Endothelial cell of umbilical vein (primary cell): ENCODE data around the gene OPN1SW. TPM values are rescaled to one million over a fixed set of nuclear protein-coding genes. Genes with fewer than 3 reads are reported as not detected.

Experiments
- BruUV-seq: library from RNA; stranded (reverse); fragments of 400-500 nt; replicated peaks from 2 replicates; lab custom pipeline; 2021; lab: Mats Ljungman, UMichigan
- CTCF ChIA-PET: fragments of 300-600, 350-600 bp; sonication (Branson Sonifier 250); formaldehyde crosslinking; loops from one replicate; lab custom pipeline; 2021; ENCODE audit warnings: antibody characterized with exemption, inconsistent platforms; lab: Charles Lee
- POLR2A ChIA-PET: fragments of 300-600, 350-600 bp; sonication (Branson Sonifier 250); formaldehyde crosslinking; loops from one replicate; lab custom pipeline; 2021; ENCODE audit warnings: antibody characterized with exemption, inconsistent platforms; lab: Charles Lee
- DNase-seq: peaks from one replicate; pipeline ENCODE4 v3.0.0-alpha.2; 2011; ENCODE audit warnings: low read depth, low spot score
- FAIRE-seq: peaks from 2 replicates; lab custom pipeline; 2011; peaks lifted over from hg19 to GRCh38; lab: Jason Lieb, UNC
- H2AFZ ChIP-seq: 2 replicates; pipeline ENCODE4 v1.6.0; 2012; ENCODE audit warnings: low read depth, low read length, control low read depth, inconsistent platforms
- H3K27ac ChIP-seq: 2 replicates; pipeline ENCODE4 v1.5.1; 2011; ENCODE audit warnings: low read depth, mild to moderate bottlenecking, control low read depth, low read length, moderate library complexity; ENCODE audit not compliant: insufficient read depth
- H3K27me3 ChIP-seq, 2 experiments: 2 replicates each; pipeline versions ENCODE4 v1.6.0 to v1.6.1; 2011; ENCODE audit warnings: low read length in 2 of 2, mixed read lengths in 1 of 2; ENCODE audit not compliant: control insufficient read depth in 2 of 2, insufficient read depth in 2 of 2
- H3K36me3 ChIP-seq, 2 experiments: 2 replicates in 1 of 2; 3 replicates in 1 of 2; pipeline ENCODE4 v1.5.1; 2011; ENCODE audit warnings: low read length in 2 of 2, mild to moderate bottlenecking in 1 of 2, moderate library complexity in 1 of 2; ENCODE audit not compliant: control insufficient read depth in 2 of 2, insufficient read depth in 2 of 2; ENCODE audit errors: extremely low read depth in 1 of 2
- H3K4me1 ChIP-seq: 3 replicates; pipeline ENCODE4 v1.5.1; 2011; ENCODE audit warnings: mild to moderate bottlenecking, low read length; ENCODE audit not compliant: control insufficient read depth, insufficient read depth; ENCODE audit errors: extremely low read depth
- H3K4me2 ChIP-seq: 2 replicates; pipeline ENCODE4 v1.6.1; 2011; ENCODE audit warnings: low read length, control low read depth, mixed read lengths; ENCODE audit not compliant: insufficient read depth
- H3K4me3 ChIP-seq, 3 experiments: fragments of 200-600 bp in 1 of 3; sonication (generic), shearing (Covaris generic) in 1 of 3; replicated peaks in 1 of 3; 2 replicates each; pipeline ENCODE4 v1.5.1; 2011 to 2016; ENCODE audit warnings: control low read depth in 3 of 3, low read length in 3 of 3, mild to moderate bottlenecking in 2 of 3, inconsistent platforms in 1 of 3, low read depth in 1 of 3, moderate library complexity in 1 of 3; ENCODE audit not compliant: insufficient read depth in 1 of 3
- H3K79me2 ChIP-seq: 2 replicates; pipeline ENCODE4 v1.6.0; 2012; ENCODE audit warnings: low read length, inconsistent platforms; ENCODE audit not compliant: control insufficient read depth, insufficient read depth
- H3K9ac ChIP-seq: replicated peaks from 2 replicates; pipeline ENCODE3; 2011; ENCODE audit warnings: low read length, control low read depth; ENCODE audit not compliant: insufficient read depth; ENCODE audit errors: extremely low read depth
- H3K9me1 ChIP-seq: replicated peaks from 3 replicates; pipeline ENCODE4 v1.6.0; 2011; ENCODE audit warnings: mild to moderate bottlenecking, low read length; ENCODE audit not compliant: control insufficient read depth, insufficient read depth; ENCODE audit errors: extremely low read depth
- H3K9me3 ChIP-seq: replicated peaks from 2 replicates; pipeline ENCODE4 v1.5.1; 2012; ENCODE audit warnings: low read length, inconsistent platforms; ENCODE audit not compliant: control insufficient read depth, insufficient read depth
- H4K20me1 ChIP-seq: replicated peaks from 2 replicates; pipeline ENCODE3; 2011; ENCODE audit warnings: mild to moderate bottlenecking, low read length; ENCODE audit not compliant: control insufficient read depth, insufficient read depth; ENCODE audit errors: extremely low read depth
- EZH2 ChIP-seq: IDR thresholded peaks from 2 replicates; pipeline ENCODE4 v1.6.1; 2012; ENCODE audit warnings: borderline replicate concordance, low read depth, mild to moderate bottlenecking, moderate library complexity, low read length, inconsistent platforms; ENCODE audit not compliant: severe bottlenecking
- FOS ChIP-seq: IDR thresholded peaks from 2 replicates; pipeline ENCODE4 v1.6.1; 2011; ENCODE audit warnings: mild to moderate bottlenecking, low read length, moderate library complexity, borderline replicate concordance; ENCODE audit not compliant: insufficient read depth
- GATA2 ChIP-seq: IDR thresholded peaks from 2 replicates; pipeline ENCODE4 v1.7.0; 2011; ENCODE audit warnings: low read depth, mild to moderate bottlenecking, moderate library complexity, mixed read lengths, low read length; ENCODE audit not compliant: insufficient read length, insufficient read depth
- JUN ChIP-seq: IDR thresholded peaks from 2 replicates; pipeline ENCODE4 v1.6.1; 2011; ENCODE audit warnings: borderline replicate concordance, low read depth; ENCODE audit not compliant: insufficient read length, insufficient read depth
- MYC ChIP-seq: IDR thresholded peaks from one replicate; pipeline ENCODE4 v1.6.1; 2011; ENCODE audit warnings: mild to moderate bottlenecking, low read depth, low read length
- POLR2A ChIP-seq: IDR thresholded peaks from 2 replicates; pipeline ENCODE4 v1.6.1; 2012; ENCODE audit warnings: low read depth, mild to moderate bottlenecking, control low read depth, low read length
- POLR2AphosphoS5 ChIP-seq: IDR thresholded peaks from 2 replicates; pipeline ENCODE4 v1.6.1; 2012; ENCODE audit warnings: low read depth, mild to moderate bottlenecking, control low read depth, low read length, moderate library complexity; ENCODE audit not compliant: insufficient read depth
- dilution Hi-C: fragments of 300-500 bp; cut with MboI; formaldehyde crosslinking; loops from one replicate; pipeline ENCODE4 v1.15.0; 2019; ENCODE audit warnings: low sequenced_read_pairs; ENCODE audit not compliant: extremely low pct_ligation_motif_present
- intact Hi-C: fragments of 100-400 bp; cut with micrococcal nuclease; formaldehyde crosslinking; loops from one replicate; pipeline ENCODE4 v1.10.0; 2022
- polyA plus RNA-seq, 4 experiments: library from polyadenylated mRNA; depleted of rRNA in 3 of 4; stranded (reverse) in 3 of 4; unstranded in 1 of 4; fragments of >200 nt; gene quantifications; 2 replicates each; pipeline versions ENCODE4 v1.2.1 to v1.2.3, GENCODE V29; 2011 to 2012; ENCODE audit warnings: missing spikeins in 1 of 4
- total RNA-seq: library from RNA; stranded (reverse); gene quantifications from 2 replicates; pipeline ENCODE4 v1.2.3, GENCODE V29; 2021
- TF ChIP-seq, protein P1 (sequence below), 2 donors: IDR thresholded peaks; 1 replicate in 1 of 2; 2 replicates in 1 of 2; pipeline ENCODE4 v1.5.1; 2011; ENCODE audit warnings: low read length in 2 of 2, mild to moderate bottlenecking in 2 of 2, moderate library complexity in 2 of 2, control low read depth in 1 of 2, inconsistent platforms in 1 of 2, low read depth in 1 of 2; ENCODE audit not compliant: insufficient read depth in 1 of 2; ENCODE audit errors: extremely low read depth in 1 of 2
- TF ChIP-seq, protein P2 (sequence below): IDR thresholded peaks from 2 replicates; pipeline ENCODE4 v1.6.1; 2011; ENCODE audit not compliant: insufficient read depth, insufficient read length

Gene OPN1SW
- total and polyA plus RNA-seq, 2 donors (not counting 3 experiments of a cell fraction or from before 2014, with no cell fraction given) = not detected

DNA sequence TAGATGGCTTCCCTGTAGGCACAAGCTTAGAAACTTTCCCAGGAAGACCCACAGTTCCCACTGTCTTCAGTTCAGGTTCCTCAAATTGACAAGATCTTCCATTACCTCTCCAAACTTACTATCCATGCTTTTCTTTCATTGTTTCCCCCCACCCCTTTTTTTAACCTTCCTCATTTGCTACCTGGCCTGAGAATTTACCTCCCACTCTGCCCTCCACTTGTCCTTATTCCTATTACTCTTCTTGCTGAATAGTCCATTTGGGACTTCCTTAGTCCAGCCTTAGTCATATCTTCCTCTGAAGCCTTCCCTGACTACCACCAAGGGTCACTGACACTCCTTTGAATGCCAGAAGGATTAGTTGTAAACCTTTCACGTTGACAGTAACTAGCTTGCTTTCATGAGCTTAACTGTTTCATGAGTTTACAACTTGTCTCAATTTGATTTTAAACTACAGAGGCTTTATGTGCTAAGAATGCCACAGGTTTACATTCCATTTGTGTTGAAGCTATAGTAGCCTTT lies 37.7 kb downstream of the OPN1SW start:
- CTCF ChIA-PET = interaction anchor here (0.8 to 2.0 kb wide), 9 partner anchors 9 to 129 kb away, joined by 3 to 5 read pairs (median 3); partner anchors contain the start of gene ATP6V1F
- intact Hi-C loops = no loop called here

DNA sequence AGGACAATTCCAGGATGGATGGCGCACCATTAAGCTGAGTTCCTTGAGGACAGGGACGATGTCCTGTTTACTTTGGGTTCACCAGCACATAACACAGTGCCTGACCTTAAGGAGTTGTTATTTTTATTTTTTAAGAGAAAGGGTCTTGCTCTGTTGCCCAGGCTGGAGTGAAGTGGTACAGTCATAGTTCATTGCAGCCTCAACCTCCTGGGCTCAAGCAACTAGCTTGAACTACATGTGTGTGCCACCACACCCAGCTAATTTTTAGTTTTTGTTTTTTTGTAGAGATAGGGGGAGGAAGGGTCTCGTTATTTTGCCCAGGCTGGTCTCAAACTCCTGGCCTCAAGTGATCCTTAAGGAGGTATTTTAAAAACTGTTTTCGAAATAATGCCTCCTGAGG lies 38.2 kb downstream of the OPN1SW start:
- H3K9me3 ChIP-seq = no peaks in the 10 kb centered on the region
- no peaks in the 10 kb centered on the region for H3K9me1 ChIP-seq
- ChIA-PET CTCF (interaction anchor here (1.0 to 1.9 kb wide), 4 partner anchors 9 to 71 kb away, joined by 3 to 5 read pairs (median 4); no protein-coding TSS in a partner anchor), POLR2A (no interaction called here)
- no peak for DNase-seq
- dilution Hi-C loops (no loop called here), intact Hi-C loops (no loop called here)
- no peak overlapping the region for H2AFZ ChIP-seq
- FAIRE-seq = peak; percentile 15
- H3K36me3 ChIP-seq = no peaks in the 10 kb centered on the region
- peaks cover 42% of the 10 kb centered on the region for H3K4me1 ChIP-seq
- no peak overlapping the region for H3K27ac ChIP-seq
- H3K9ac ChIP-seq = no peak overlapping the region
- H3K27me3 ChIP-seq = peaks cover 0 to 2% of the 10 kb centered on the region in 2 experiments
- no peak overlapping the region for H3K4me3 ChIP-seq
- peaks cover 33% of the 10 kb centered on the region for H3K79me2 ChIP-seq
- peaks cover 10% of the 10 kb centered on the region for H4K20me1 ChIP-seq
- no peak for TF ChIP-seq POLR2AphosphoS5
- no peak for TF ChIP-seq FOS
- TF ChIP-seq JUN = no peak
- no peak for TF ChIP-seq POLR2A
- TF ChIP-seq MYC = no peak
- TF ChIP-seq, protein P1, sequence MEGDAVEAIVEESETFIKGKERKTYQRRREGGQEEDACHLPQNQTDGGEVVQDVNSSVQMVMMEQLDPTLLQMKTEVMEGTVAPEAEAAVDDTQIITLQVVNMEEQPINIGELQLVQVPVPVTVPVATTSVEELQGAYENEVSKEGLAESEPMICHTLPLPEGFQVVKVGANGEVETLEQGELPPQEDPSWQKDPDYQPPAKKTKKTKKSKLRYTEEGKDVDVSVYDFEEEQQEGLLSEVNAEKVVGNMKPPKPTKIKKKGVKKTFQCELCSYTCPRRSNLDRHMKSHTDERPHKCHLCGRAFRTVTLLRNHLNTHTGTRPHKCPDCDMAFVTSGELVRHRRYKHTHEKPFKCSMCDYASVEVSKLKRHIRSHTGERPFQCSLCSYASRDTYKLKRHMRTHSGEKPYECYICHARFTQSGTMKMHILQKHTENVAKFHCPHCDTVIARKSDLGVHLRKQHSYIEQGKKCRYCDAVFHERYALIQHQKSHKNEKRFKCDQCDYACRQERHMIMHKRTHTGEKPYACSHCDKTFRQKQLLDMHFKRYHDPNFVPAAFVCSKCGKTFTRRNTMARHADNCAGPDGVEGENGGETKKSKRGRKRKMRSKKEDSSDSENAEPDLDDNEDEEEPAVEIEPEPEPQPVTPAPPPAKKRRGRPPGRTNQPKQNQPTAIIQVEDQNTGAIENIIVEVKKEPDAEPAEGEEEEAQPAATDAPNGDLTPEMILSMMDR (IDR thresholded peaks at IDR 0.05; ENCODE audit: extremely low read depth in 1 of 2, insufficient read depth in 1 of 2, low read depth in 1 of 2, low read length in 2 of 2) = no peak
- TF ChIP-seq, protein P2, sequence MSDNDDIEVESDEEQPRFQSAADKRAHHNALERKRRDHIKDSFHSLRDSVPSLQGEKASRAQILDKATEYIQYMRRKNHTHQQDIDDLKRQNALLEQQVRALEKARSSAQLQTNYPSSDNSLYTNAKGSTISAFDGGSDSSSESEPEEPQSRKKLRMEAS = no peak
- TF ChIP-seq EZH2 = no peak
- no peak for TF ChIP-seq GATA2
- BruUV-seq = no TSS peak
- no peak overlapping the region for H3K4me2 ChIP-seq

More for the DNA sequence above, 37.7 kb downstream of the OPN1SW start:
- Histone ChIP-seq H3K27ac (peak overlapping the region; percentile 85), H3K36me3 (no peaks in the 10 kb centered on the region), H4K20me1 (peaks cover 10% of the 10 kb centered on the region), H2AFZ (peak overlapping the region; percentile 31), H3K9ac (peak overlapping the region; percentile 73), H3K9me3 (no peaks in the 10 kb centered on the region), H3K4me1 (peaks cover 37% of the 10 kb centered on the region), H3K9me1 (no peaks in the 10 kb centered on the region), H3K27me3 (peaks cover 0 to 2% of the 10 kb centered on the region in 2 experiments), H3K79me2 (peaks cover 37% of the 10 kb centered on the region), H3K4me3 (no peak overlapping the region), H3K4me2 (peak overlapping the region; percentile 69)
- dilution Hi-C loops = no loop called here
- DNase-seq (peak; percentile 50), FAIRE-seq (peak; percentile 63)
- TF ChIP-seq FOS (peak; percentile 58), JUN (peak; percentile 28), GATA2 (no peak)
- POLR2A ChIA-PET = interaction anchor here (0.9 to 2.2 kb wide), 3 partner anchors 35 to 94 kb away, joined by 4 to 7 read pairs (median 4); no protein-coding TSS in a partner anchor
- no TSS peak for BruUV-seq
